H1 (cell line): ENCODE data around the gene LAD1. TPM values are rescaled to one million over a fixed set of nuclear protein-coding genes. Genes with fewer than 3 reads are reported as not detected.

Experiments
- CTCF ChIA-PET: fragments of 300-600 bp; sonication (Branson Sonifier 250); formaldehyde crosslinking; loops from one replicate; lab custom pipeline; 2021; ENCODE audit not compliant: partially characterized antibody; lab: Charles Lee
- POLR2A ChIA-PET: fragments of 300-600 bp; sonication (Branson Sonifier 250); formaldehyde crosslinking; loops from one replicate; lab custom pipeline; 2021; ENCODE audit warnings: inconsistent platforms; ENCODE audit not compliant: partially characterized antibody; lab: Charles Lee
- DNase-seq, 2 experiments: peaks; one replicate each; pipeline versions ENCODE4 v3.0.0 to v3.0.0-alpha.2; 2010 to 2022; ENCODE audit warnings: low spot score in 2 of 2, low read depth in 1 of 2, mixed read lengths in 1 of 2
- FAIRE-seq: peaks from 2 replicates; lab custom pipeline; 2011; peaks lifted over from hg19 to GRCh38; lab: Jason Lieb, UNC
- H2AFZ ChIP-seq: 2 replicates; pipeline ENCODE4 v1.8.1; 2012; ENCODE audit warnings: low read length, inconsistent platforms
- H2AK5ac ChIP-seq: 2 replicates; pipeline ENCODE4 v1.6.1; 2013; ENCODE audit warnings: low read depth, low read length
- H2BK120ac ChIP-seq: replicated peaks from 2 replicates; pipeline ENCODE3; 2013; ENCODE audit warnings: low read depth, low read length, inconsistent platforms
- H2BK12ac ChIP-seq: 2 replicates; pipeline ENCODE4 v1.6.1; 2013; ENCODE audit warnings: low read depth, low read length
- H2BK15ac ChIP-seq: 2 replicates; pipeline ENCODE4 v1.6.1; 2013; ENCODE audit warnings: low read length
- H2BK20ac ChIP-seq: 2 replicates; pipeline ENCODE4 v1.6.1; 2013; ENCODE audit warnings: low read length
- H2BK5ac ChIP-seq: 2 replicates; pipeline ENCODE4 v1.6.1; 2013; ENCODE audit warnings: low read depth, low read length
- H3K14ac ChIP-seq: 2 replicates; pipeline ENCODE4 v1.6.1; 2013; ENCODE audit warnings: inconsistent platforms; ENCODE audit not compliant: insufficient read length
- H3K18ac ChIP-seq: 2 replicates; pipeline ENCODE4 v1.6.1; 2013; ENCODE audit warnings: low read length; ENCODE audit errors: extremely low read depth
- H3K23ac ChIP-seq: 2 replicates; pipeline ENCODE4 v1.6.1; 2013; ENCODE audit warnings: inconsistent platforms; ENCODE audit not compliant: insufficient read length
- H3K23me2 ChIP-seq: 2 replicates; pipeline ENCODE4 v1.6.1; 2013; ENCODE audit warnings: low read depth, low read length
- H3K27ac ChIP-seq: 2 replicates; pipeline ENCODE4 v1.6.1; 2011; ENCODE audit warnings: low read depth, low read length, inconsistent platforms
- H3K27me3 ChIP-seq, 4 experiments: replicated peaks in 1 of 4; 1 replicate in 1 of 4; 2 replicates in 3 of 4; pipeline versions ENCODE4 v1.6.1 to v1.8.1; 2011 to 2013; ENCODE audit warnings: low read length in 3 of 4, mild to moderate bottlenecking in 3 of 4, inconsistent platforms in 2 of 4, mixed read lengths in 2 of 4, moderate library complexity in 1 of 4; ENCODE audit not compliant: control insufficient read depth in 3 of 4, insufficient read depth in 3 of 4; ENCODE audit errors: extremely low read depth in 1 of 4
- H3K36me3 ChIP-seq, 4 experiments: 2 replicates each; pipeline versions ENCODE4 v1.6.1 to v1.8.1; 2011 to 2013; ENCODE audit warnings: mild to moderate bottlenecking in 4 of 4, low read length in 3 of 4, moderate library complexity in 2 of 4, control low read depth in 1 of 4, inconsistent platforms in 1 of 4; ENCODE audit not compliant: insufficient read depth in 4 of 4, control insufficient read depth in 2 of 4
- H3K4ac ChIP-seq: replicated peaks from 2 replicates; pipeline ENCODE3; 2013; ENCODE audit warnings: low read length, low read depth, mixed read lengths, inconsistent platforms; ENCODE audit not compliant: insufficient read length
- H3K4me1 ChIP-seq, 4 experiments: replicated peaks in 1 of 4; 1 replicate in 1 of 4; 2 replicates in 3 of 4; pipeline versions ENCODE4 v1.6.1 to v1.8.1; 2011 to 2013; ENCODE audit warnings: low read length in 3 of 4, inconsistent platforms in 2 of 4, mixed read lengths in 1 of 4; ENCODE audit not compliant: insufficient read depth in 4 of 4, control insufficient read depth in 3 of 4
- H3K4me2 ChIP-seq, 2 experiments: 2 replicates each; pipeline versions ENCODE4 v1.6.1 to v1.8.1; 2011 to 2013; ENCODE audit warnings: low read depth in 2 of 2, low read length in 2 of 2, control low read depth in 1 of 2, inconsistent platforms in 1 of 2, mild to moderate bottlenecking in 1 of 2; ENCODE audit not compliant: insufficient read depth in 1 of 2
- H3K4me3 ChIP-seq, 4 experiments: fragments of 200-600, 300-600 bp in 1 of 4; sonication (generic), shearing (Covaris generic), sonication (Bioruptor Twin) in 1 of 4; 2 replicates each; pipeline versions ENCODE4 v1.5.1 to v1.8.1; 2011 to 2016; ENCODE audit warnings: low read length in 4 of 4, low read depth in 3 of 4, control low read depth in 2 of 4, inconsistent platforms in 2 of 4, mild to moderate bottlenecking in 2 of 4, mixed read lengths in 1 of 4, moderate library complexity in 1 of 4; ENCODE audit not compliant: insufficient read depth in 2 of 4; ENCODE audit errors: extremely low read depth in 1 of 4
- H3K56ac ChIP-seq: replicated peaks from 2 replicates; pipeline ENCODE3; 2013; ENCODE audit warnings: low read depth, mild to moderate bottlenecking, mixed read lengths, low read length, inconsistent platforms; ENCODE audit not compliant: insufficient read length
- H3K79me1 ChIP-seq: 2 replicates; pipeline ENCODE4 v1.6.1; 2013; ENCODE audit warnings: low read depth, low read length, control low read depth
- H3K79me2 ChIP-seq, 2 experiments: 2 replicates each; pipeline versions ENCODE4 v1.6.1 to v1.8.1; 2012 to 2013; ENCODE audit warnings: low read length in 2 of 2, mild to moderate bottlenecking in 2 of 2, inconsistent platforms in 1 of 2; ENCODE audit not compliant: insufficient read depth in 2 of 2, control insufficient read depth in 1 of 2
- H3K9ac ChIP-seq, 4 experiments: replicated peaks in 1 of 4; 1 replicate in 1 of 4; 2 replicates in 3 of 4; pipeline versions ENCODE4 v1.6.1 to v1.8.1; 2011 to 2013; ENCODE audit warnings: low read depth in 3 of 4, low read length in 3 of 4, control low read depth in 2 of 4, mild to moderate bottlenecking in 2 of 4, moderate library complexity in 2 of 4, inconsistent platforms in 1 of 4; ENCODE audit errors: extremely low read depth in 1 of 4
- H3K9me3 ChIP-seq, 2 experiments: 2 replicates each; pipeline versions ENCODE4 v1.6.1 to v1.8.1; 2012 to 2013; ENCODE audit warnings: mild to moderate bottlenecking in 2 of 2, moderate library complexity in 2 of 2, control low read depth in 1 of 2, inconsistent platforms in 1 of 2, low read depth in 1 of 2, low read length in 1 of 2, mixed read lengths in 1 of 2; ENCODE audit not compliant: insufficient read depth in 2 of 2
- H4K20me1 ChIP-seq, 2 experiments: replicated peaks in 1 of 2; 2 replicates each; pipeline versions ENCODE3 to v1.8.1; 2011 to 2013; ENCODE audit warnings: inconsistent platforms in 2 of 2, low read length in 2 of 2, mild to moderate bottlenecking in 1 of 2; ENCODE audit not compliant: insufficient read depth in 2 of 2, control insufficient read depth in 1 of 2
- H4K5ac ChIP-seq: 2 replicates; pipeline ENCODE4 v1.6.1; 2013; ENCODE audit warnings: low read length, low read depth, mixed read lengths, inconsistent platforms; ENCODE audit not compliant: insufficient read length
- H4K8ac ChIP-seq: 2 replicates; pipeline ENCODE4 v1.8.0; 2013; ENCODE audit warnings: mild to moderate bottlenecking, moderate library complexity, low read length, inconsistent platforms; ENCODE audit not compliant: insufficient read depth; ENCODE audit errors: extremely low read depth
- H4K91ac ChIP-seq: replicated peaks from 2 replicates; pipeline ENCODE3; 2013; ENCODE audit warnings: low read length, mixed read lengths, inconsistent platforms; ENCODE audit not compliant: insufficient read length
- BRCA1 ChIP-seq: IDR thresholded peaks from 2 replicates; pipeline ENCODE4 v1.6.1; 2012; ENCODE audit warnings: low read depth, low read length, improper control_type of control experiment
- MAX ChIP-seq: IDR thresholded peaks from 2 replicates; pipeline ENCODE4 v1.6.1; 2012; ENCODE audit warnings: inconsistent platforms
- SUZ12 ChIP-seq: fragments of 200-600 bp; sonication (generic); IDR thresholded peaks from 2 replicates; pipeline ENCODE4 v1.6.1; 2012; ENCODE audit warnings: mild to moderate bottlenecking, inconsistent platforms, low read length, moderate library complexity, mixed read lengths
- WGBS, 2 experiments: shearing (Covaris generic) in 1 of 2; methylation state at CpG; one replicate each; pipeline versions ENCODE4 v1.1.6 to v1.1.7; 2013 to 2015; ENCODE audit warnings: low lambda C conversion rate in 2 of 2, mixed read lengths in 2 of 2, inconsistent platforms in 1 of 2, low coverage in 1 of 2, missing lambda C conversion rate in 1 of 2; ENCODE audit not compliant: insufficient replicate concordance in 2 of 2, insufficient coverage in 1 of 2, insufficient read length in 1 of 2; ENCODE audit errors: extremely low coverage in 1 of 2, missing lambda C conversion rate in 1 of 2; 5-methylcytosine and 5-hydroxymethylcytosine counted together
- long read RNA-seq, 2 experiments: library from RNA in 1 of 2; library from capped mRNA in 1 of 2; stranded (forward); transcript quantifications; one replicate each; pipeline ENCODE4 v2.0.0, GENCODE V29; 2021; ENCODE audit warnings: inconsistent platforms in 1 of 2
- polyA minus RNA-seq, 3 experiments: library from RNA; depleted of rRNA, polyadenylated mRNA; stranded (reverse); fragments of >200 nt; gene quantifications; 1 replicate in 2 of 3; 2 replicates in 1 of 3; pipeline ENCODE4 v1.2.3, GENCODE V29; 2011
- polyA plus RNA-seq, 7 experiments: library from polyadenylated mRNA; depleted of rRNA in 3 of 7; stranded (reverse) in 5 of 7; unstranded in 2 of 7; fragments of >200 nt in 5 of 7; fragments of 200-250 nt in 2 of 7; gene quantifications; 1 replicate in 5 of 7; 2 replicates in 1 of 7; 4 replicates in 1 of 7; pipeline versions ENCODE4 v1.2.1 to v1.2.3, GENCODE V29; 2011 to 2013; ENCODE audit warnings: missing spikeins in 2 of 7, mixed read lengths in 2 of 7
- total RNA-seq: library from RNA; stranded (reverse); fragmentation: NEBNext Ultra II Directional; extraction: Animal tissue kit (Norgen Biotek cat#: 25700); gene quantifications from 2 replicates; pipeline ENCODE4 v1.2.1, GENCODE V29; 2021

LAD1 gene
- total RNA-seq (30.5 and 32.8 TPM in 2 replicates), polyA plus RNA-seq (2011; rRNA removed) (9.3 and 12.4 TPM in 2 replicates), polyA minus RNA-seq (2011; rRNA and poly(A)+ RNA removed) (7.7 and 10.7 TPM in 2 replicates)
- 9.9 TPM for polyA plus RNA-seq (2011; cell fraction: cytosol; rRNA removed)
- polyA plus RNA-seq (2011; cell fraction: nucleus; rRNA removed): 16.3 TPM
- polyA plus RNA-seq (2012, experiment 1 of 2): 17.1 to 22.3 TPM (median 20.0 TPM) in 4 replicates
- 21.6 TPM for polyA plus RNA-seq (2012, experiment 2 of 2)
- 20.5 TPM for polyA plus RNA-seq (2013, experiment 1 of 2)
- 20.2 TPM for polyA plus RNA-seq (2013, experiment 2 of 2)
- 8.4 TPM for polyA minus RNA-seq (2011; cell fraction: cytosol; rRNA and poly(A)+ RNA removed)
- 13.1 TPM for polyA minus RNA-seq (2011; cell fraction: nucleus; rRNA and poly(A)+ RNA removed)
- long read RNA-seq, experiment 1, partial matches to known transcripts: 17 of 22 reads
- long read RNA-seq, experiment 1, other reads (novel, unspliced or antisense): 3 of 22 reads
- long read RNA-seq, experiment 2, transcript LAD1-202 (10 exons, 2,906 nt): major isoform, 10 of 11 reads
- long read RNA-seq, experiment 2, partial matches to known transcripts: 1 of 11 reads
- long read RNA-seq, experiment 2, other reads (novel, unspliced or antisense): 0 of 11 reads

GRCh38 chr1:201399018-201399351 lies at the start of gene LAD1:
Gene LAD1, minus strand, starts transcription at chr1:201399324. Its CDS starts 18 bp downstream, at chr1:201399306.
- H3K79me2 ChIP-seq: peaks cover 0 to 3% of the 10 kb centered on the region in 2 experiments; a peak in 1 of 4 replicates
- H3K23me2 ChIP-seq: peaks cover 5% of the 10 kb centered on the region; the same call in 1 of the 2 replicates
- FAIRE-seq (no peak), DNase-seq (no peak)
- CTCF ChIA-PET: interaction anchor here (1.2 to 14.7 kb wide), 3 partner anchors 11 to 43 kb away, joined by 3 to 371 read pairs (median 28); partner anchors contain the start of gene TNNT2
- peaks cover 0 to 12% (median 2%) of the 10 kb centered on the region in 4 experiments; a peak in 5 of 7 replicates for H3K27me3 ChIP-seq
- H2BK5ac ChIP-seq: peak within 1 kb of the TSS; percentile 75; the same call in 1 of the 2 replicates
- peaks cover 0 to 3% of the 10 kb centered on the region in 2 experiments for H4K20me1 ChIP-seq
- H4K91ac ChIP-seq: peak within 1 kb of the TSS; percentile 38
- peak within 1 kb of the TSS; percentile 34 for H4K5ac ChIP-seq
- peak within 1 kb of the TSS; percentile 59 to 74 (median 65) for H3K9ac ChIP-seq
- no peaks in the 10 kb centered on the region for H3K36me3 ChIP-seq
- peak within 1 kb of the TSS; percentile 3 for H2BK120ac ChIP-seq
- peaks cover 2% of the 10 kb centered on the region for H3K79me1 ChIP-seq
- peak within 1 kb of the TSS; percentile 51 to 74 (median 60) for H3K4me3 ChIP-seq
- H3K56ac ChIP-seq: no peak within 1 kb of the TSS
- H3K27ac ChIP-seq: no peak within 1 kb of the TSS
- peak within 1 kb of the TSS; percentile 74 to 80 for H3K4me2 ChIP-seq
- peak within 1 kb of the TSS; percentile 1; the same call in 1 of the 2 replicates for H2AK5ac ChIP-seq
- H3K9me3 ChIP-seq: no peaks in the 10 kb centered on the region
- 4% methylated on average over 10 of the region's 25 CpGs; no CpG with 5 or more reads in 1 of the 2 experiments for WGBS, 2 experiments
- peak within 1 kb of the TSS; percentile 42; the same call in 1 of the 2 replicates for H2AFZ ChIP-seq
- H3K18ac ChIP-seq: peak within 1 kb of the TSS; percentile 60
- peak within 1 kb of the TSS; percentile 48; the same call in 1 of the 2 replicates for H2BK15ac ChIP-seq
- POLR2A ChIA-PET: interaction anchor here (1.0 to 2.2 kb wide), 4 partner anchors 11 to 44 kb away, joined by 5 to 13 read pairs (median 6); no protein-coding TSS in a partner anchor
- H3K14ac ChIP-seq: no peak within 1 kb of the TSS
- 0 out of 2 replicates have a peak within 1 kb of the TSS, but pooled peaks have one; percentile 1 for H2BK20ac ChIP-seq
- TF ChIP-seq SUZ12 (no peak), MAX (peak; percentile 81), BRCA1 (no peak)
- H3K4me1 ChIP-seq: peaks cover 7 to 29% (median 18%) of the 10 kb centered on the region in 4 experiments
- no peak within 1 kb of the TSS for H3K23ac ChIP-seq
- H2BK12ac ChIP-seq: peak within 1 kb of the TSS; percentile 44; the same call in 1 of the 2 replicates
- peak within 1 kb of the TSS; percentile 30 for H3K4ac ChIP-seq
- H4K8ac ChIP-seq: peak within 1 kb of the TSS; percentile 90
